ENCODE measurements around the gene UBE2V1.
"Not testable (repeated sequence)": the region's sequence is repeated elsewhere in the genome, so short reads cannot be mapped to it uniquely, and the experiment has no call there.

UBE2V1 gene

DNA sequence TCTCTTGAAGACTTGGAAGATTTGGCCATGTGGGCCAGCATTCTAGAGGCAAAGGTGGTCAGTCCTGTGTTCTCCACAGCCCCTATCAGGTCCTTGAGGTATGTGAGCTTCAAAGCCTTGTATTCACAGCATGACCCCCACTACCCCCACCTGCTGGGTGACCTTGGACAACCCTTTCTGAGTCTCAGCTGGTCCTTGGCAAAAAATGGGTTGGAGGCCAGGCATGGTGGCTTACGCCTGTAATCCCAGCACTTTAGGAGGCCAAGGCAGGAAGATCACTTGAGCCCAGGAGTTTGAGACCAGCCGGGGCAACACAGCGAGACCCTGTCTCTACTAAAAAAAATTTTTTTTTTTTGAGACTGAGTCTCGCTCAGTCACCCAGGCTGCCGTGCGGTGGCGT, 42.6 kb downstream of the UBE2V1 start:
- H3K27me3 ChIP-seq (replicated peaks): no peaks in the 10 kb centered on the region
- H3K4me3 ChIP-seq (ENCODE audit: low read depth, low read length): no peak overlapping the region

DNA sequence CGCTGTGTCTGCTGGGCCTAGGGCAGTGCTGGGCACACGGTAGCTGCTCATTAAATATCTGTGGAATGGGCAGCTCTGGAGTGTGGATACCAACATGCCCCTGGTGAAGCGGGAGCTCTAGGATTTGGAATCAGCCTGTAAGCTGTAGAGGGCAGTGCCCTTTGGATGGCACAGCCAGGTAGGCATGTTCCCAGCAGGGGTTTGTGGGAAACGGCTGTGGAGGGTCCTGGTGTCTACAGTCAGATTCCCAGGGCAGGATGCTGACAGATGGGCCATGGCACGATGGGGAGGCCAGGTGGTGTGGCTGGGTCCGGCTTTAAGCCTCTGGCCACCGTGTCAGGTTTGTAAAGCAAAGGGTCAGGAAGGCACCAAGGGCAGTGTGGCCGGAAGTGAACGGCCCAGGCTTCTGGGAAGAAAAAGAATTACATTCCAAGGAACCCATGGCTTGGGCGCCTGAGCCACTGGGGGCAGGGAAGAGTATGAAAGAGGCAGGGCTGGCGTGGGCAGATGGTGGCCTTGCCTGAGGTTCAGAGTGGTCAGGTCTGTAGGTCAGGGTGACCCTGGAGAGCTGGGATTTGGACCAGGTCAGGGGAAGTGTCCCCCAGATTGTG, 44.8 kb downstream of the UBE2V1 start:
- no peaks in the 10 kb centered on the region for H3K36me3 ChIP-seq (replicated peaks)
- H3K27me3 ChIP-seq (replicated peaks): no peaks in the 10 kb centered on the region
- in situ Hi-C loops (cut with HindIII; ENCODE audit: low pct_ligation_motif_present, low sequenced_read_pairs): no loop called here
- H3K27ac ChIP-seq: no peak overlapping the region
- TF ChIP-seq, protein P1, sequence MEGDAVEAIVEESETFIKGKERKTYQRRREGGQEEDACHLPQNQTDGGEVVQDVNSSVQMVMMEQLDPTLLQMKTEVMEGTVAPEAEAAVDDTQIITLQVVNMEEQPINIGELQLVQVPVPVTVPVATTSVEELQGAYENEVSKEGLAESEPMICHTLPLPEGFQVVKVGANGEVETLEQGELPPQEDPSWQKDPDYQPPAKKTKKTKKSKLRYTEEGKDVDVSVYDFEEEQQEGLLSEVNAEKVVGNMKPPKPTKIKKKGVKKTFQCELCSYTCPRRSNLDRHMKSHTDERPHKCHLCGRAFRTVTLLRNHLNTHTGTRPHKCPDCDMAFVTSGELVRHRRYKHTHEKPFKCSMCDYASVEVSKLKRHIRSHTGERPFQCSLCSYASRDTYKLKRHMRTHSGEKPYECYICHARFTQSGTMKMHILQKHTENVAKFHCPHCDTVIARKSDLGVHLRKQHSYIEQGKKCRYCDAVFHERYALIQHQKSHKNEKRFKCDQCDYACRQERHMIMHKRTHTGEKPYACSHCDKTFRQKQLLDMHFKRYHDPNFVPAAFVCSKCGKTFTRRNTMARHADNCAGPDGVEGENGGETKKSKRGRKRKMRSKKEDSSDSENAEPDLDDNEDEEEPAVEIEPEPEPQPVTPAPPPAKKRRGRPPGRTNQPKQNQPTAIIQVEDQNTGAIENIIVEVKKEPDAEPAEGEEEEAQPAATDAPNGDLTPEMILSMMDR (IDR thresholded peaks at IDR 0.05; ENCODE audit: low read depth, low read length, missing control alignments): no peak
- DNase-seq: no peak
- no peak overlapping the region for H3K4me3 ChIP-seq (ENCODE audit: low read depth, low read length)

More for the DNA sequence above, 42.6 kb downstream of the UBE2V1 start:
- no peak for DNase-seq
- Histone ChIP-seq H3K36me3 (replicated peaks) (no peaks in the 10 kb centered on the region), H3K27ac (no peak overlapping the region)
- TF ChIP-seq, protein P1 (IDR thresholded peaks at IDR 0.05; ENCODE audit: low read depth, low read length, missing control alignments): peak; percentile 15
- in situ Hi-C loops (cut with HindIII; ENCODE audit: low pct_ligation_motif_present, low sequenced_read_pairs): no loop called here

DNA sequence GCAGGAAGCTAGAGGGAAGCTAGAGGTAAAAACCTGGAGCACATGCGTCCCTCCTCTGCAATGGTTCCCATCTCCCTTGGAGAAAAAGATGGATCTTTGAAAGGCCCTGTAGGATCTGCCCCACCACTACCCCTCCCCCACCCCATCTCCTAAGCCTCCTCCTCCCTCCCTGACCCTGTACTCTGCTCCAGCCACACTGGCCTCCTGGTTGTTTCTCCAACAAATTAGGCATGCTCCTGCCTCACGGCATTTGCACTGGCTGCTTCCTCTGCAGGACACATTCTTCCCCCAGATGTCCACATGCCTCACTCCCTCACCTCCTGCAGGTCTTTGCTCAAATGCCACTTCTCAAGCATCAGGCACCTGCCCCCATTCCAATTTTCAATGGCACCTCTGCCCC, 45.5 kb downstream of the UBE2V1 start:
- H3K27me3 ChIP-seq (replicated peaks): no peaks in the 10 kb centered on the region
- no peak overlapping the region for H3K27ac ChIP-seq
- in situ Hi-C loops (cut with HindIII; ENCODE audit: low pct_ligation_motif_present, low sequenced_read_pairs): no loop called here
- H3K36me3 ChIP-seq (replicated peaks): no peaks in the 10 kb centered on the region
- TF ChIP-seq, protein P1 (IDR thresholded peaks at IDR 0.05; ENCODE audit: low read depth, low read length, missing control alignments): no peak
- no peak overlapping the region for H3K4me3 ChIP-seq (ENCODE audit: low read depth, low read length)
- DNase-seq: no peak

DNA sequence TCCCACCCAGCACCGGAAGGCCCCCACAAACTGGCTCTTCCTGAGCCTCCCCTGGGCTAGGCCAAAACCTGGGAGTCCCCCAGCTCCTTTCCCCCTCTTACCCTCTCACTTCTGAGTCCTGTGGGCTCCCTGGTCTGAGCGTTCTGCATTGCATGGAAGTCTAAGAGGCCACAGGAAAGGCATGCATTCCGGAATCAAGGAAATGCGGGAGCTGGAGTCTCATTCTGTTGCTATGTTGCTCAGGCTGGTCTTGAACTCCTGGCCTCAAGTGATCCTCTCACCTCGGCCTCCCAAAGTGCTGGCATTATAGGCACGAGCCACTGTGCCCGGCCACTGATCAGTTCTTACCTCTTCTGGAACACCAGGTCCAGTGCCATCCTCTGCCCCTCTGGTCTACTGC, 45.9 kb downstream of the UBE2V1 start:
- in situ Hi-C loops (cut with HindIII; ENCODE audit: low pct_ligation_motif_present, low sequenced_read_pairs): no loop called here
- Histone ChIP-seq H3K27me3 (replicated peaks) (no peaks in the 10 kb centered on the region), H3K27ac (no peak overlapping the region), H3K4me3 (ENCODE audit: low read depth, low read length) (no peak overlapping the region), H3K36me3 (replicated peaks) (no peaks in the 10 kb centered on the region)
- TF ChIP-seq, protein P1 (IDR thresholded peaks at IDR 0.05; ENCODE audit: low read depth, low read length, missing control alignments): no peak
- DNase-seq: no peak

DNA sequence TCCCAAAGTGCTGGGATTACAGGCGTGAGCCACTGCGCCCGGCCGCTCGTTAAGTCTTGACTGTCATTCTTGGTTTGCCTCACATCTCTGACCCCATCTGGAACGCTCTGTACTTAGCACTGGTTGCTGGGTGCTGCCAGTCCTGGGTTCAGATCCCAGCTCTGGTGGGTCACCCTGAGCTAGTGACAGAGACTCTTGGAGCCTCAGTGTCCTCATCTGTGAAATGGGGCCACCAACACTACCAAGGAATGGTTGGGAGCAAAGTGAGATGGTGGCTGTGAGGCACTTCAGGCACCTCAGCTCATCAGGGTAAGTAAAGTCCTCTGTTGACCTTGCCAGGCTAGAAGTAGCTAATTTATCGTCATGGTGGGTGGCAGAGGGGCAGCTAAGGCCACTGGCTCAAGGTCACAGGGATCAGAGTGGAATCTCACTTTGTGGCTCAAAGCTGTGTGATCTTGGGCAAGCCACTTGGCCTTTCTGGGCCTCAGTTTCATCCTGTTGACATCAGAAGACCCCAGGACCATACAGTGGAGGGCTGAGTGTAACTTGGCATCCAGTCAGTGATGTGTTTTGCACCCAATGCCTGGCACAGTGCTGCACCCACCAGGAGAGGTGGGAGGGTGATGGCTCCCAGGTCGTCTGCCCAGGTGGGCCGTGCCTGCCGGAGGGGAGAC, 46.7 kb downstream of the UBE2V1 start:
- in situ Hi-C loops (cut with HindIII; ENCODE audit: low pct_ligation_motif_present, low sequenced_read_pairs): no loop called here
- DNase-seq: no peak
- no peak overlapping the region for H3K4me3 ChIP-seq (ENCODE audit: low read depth, low read length)
- no peaks in the 10 kb centered on the region for H3K36me3 ChIP-seq (replicated peaks)
- H3K27ac ChIP-seq: no peak overlapping the region
- TF ChIP-seq, protein P1 (IDR thresholded peaks at IDR 0.05; ENCODE audit: low read depth, low read length, missing control alignments): no peak
- H3K27me3 ChIP-seq (replicated peaks): no peaks in the 10 kb centered on the region

DNA sequence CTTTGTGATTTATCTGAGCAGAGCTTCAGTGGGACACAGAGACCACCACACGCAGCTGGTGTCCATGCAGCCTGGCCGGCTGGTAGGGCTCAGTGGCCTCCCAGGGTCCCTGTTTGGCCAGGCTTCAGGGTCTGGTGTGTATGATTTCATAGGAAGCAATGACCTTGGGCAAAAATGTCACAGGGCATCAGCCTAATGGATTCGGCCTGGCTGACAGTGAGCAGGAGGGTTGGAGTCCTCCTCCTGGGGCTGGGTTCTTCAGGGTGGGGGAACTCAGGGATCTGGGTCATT, 47.7 kb downstream of the UBE2V1 start:
- Histone ChIP-seq H3K4me3 (ENCODE audit: low read depth, low read length) (no peak overlapping the region), H3K27me3 (replicated peaks) (no peaks in the 10 kb centered on the region), H3K36me3 (replicated peaks) (no peaks in the 10 kb centered on the region), H3K27ac (no peak overlapping the region)
- no peak for DNase-seq
- TF ChIP-seq, protein P1 (IDR thresholded peaks at IDR 0.05; ENCODE audit: low read depth, low read length, missing control alignments): no peak
- in situ Hi-C loops (cut with HindIII; ENCODE audit: low pct_ligation_motif_present, low sequenced_read_pairs): no loop called here

DNA sequence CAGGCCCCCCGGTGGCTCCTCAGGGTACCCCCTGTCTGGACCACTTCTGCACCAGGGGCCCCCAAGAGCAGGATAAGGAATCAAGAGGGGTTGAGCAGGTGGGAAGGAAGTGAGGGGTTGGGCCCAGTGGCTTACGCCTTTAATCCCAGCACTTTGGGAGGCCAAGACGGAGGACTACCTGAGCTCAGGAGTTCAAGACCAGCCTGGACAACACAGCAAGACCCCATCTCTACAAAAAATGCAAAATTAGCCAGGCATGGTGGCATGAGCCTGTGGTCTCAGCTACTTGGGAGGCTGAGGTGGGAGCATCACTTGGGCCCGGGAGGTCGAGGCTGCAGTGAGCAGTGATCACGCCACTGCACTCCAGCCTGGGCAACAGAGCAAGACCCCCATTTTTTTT, 49.2 kb downstream of the UBE2V1 start:
- in situ Hi-C loops (cut with HindIII; ENCODE audit: low pct_ligation_motif_present, low sequenced_read_pairs); DNase-seq: not testable (repeated sequence)

More for the DNA sequence above, 49.2 kb downstream of the UBE2V1 start:
- H3K4me3 ChIP-seq (ENCODE audit: low read depth, low read length); H3K27me3 ChIP-seq (replicated peaks); H3K36me3 ChIP-seq (replicated peaks); H3K27ac ChIP-seq: not testable (repeated sequence)

Measured in brain microvascular endothelial cell (primary cell).